HEK293 (cell line): ENCODE data around the gene USP31.

ENCODE experiments used
- KLF16 ChIP-seq: fragments of 450-650 bp; formaldehyde crosslinking; IDR thresholded peaks from 2 replicates; pipeline ENCODE4 v1.5.1; 2017; ENCODE audit warnings: missing biosample characterization, missing genetic modification characterization
- TCF7L2 ChIP-seq: IDR thresholded peaks from 2 replicates; pipeline ENCODE4 v1.6.1; 2011; ENCODE audit warnings: low read depth, mild to moderate bottlenecking, inconsistent platforms, low read length, moderate library complexity, borderline replicate concordance
- TRIM28 ChIP-seq: IDR thresholded peaks from 2 replicates; pipeline ENCODE4 v1.6.1; 2011; ENCODE audit warnings: low read length, control low read depth, borderline replicate concordance
- WT1 ChIP-seq: fragments of 450-650 bp; formaldehyde crosslinking; IDR thresholded peaks from 2 replicates; pipeline ENCODE4 v1.5.1; 2016; ENCODE audit warnings: missing biosample characterization, missing genetic modification characterization
- ZNF133 ChIP-seq: fragments of 450-650 bp; formaldehyde crosslinking; IDR thresholded peaks from 2 replicates; pipeline ENCODE4 v1.5.1; 2016; ENCODE audit warnings: missing biosample characterization, missing genetic modification characterization
- ZNF211 ChIP-seq: fragments of 450-650 bp; formaldehyde crosslinking; IDR thresholded peaks from 2 replicates; pipeline ENCODE4 v1.5.1; 2016; ENCODE audit warnings: low read depth, missing biosample characterization, missing genetic modification characterization
- ZNF274 ChIP-seq, 2 experiments: fragments of 200-500 bp in 1 of 2; fragments of 450-650 bp in 1 of 2; sonication (Bioruptor generic) in 1 of 2; formaldehyde crosslinking in 1 of 2; IDR thresholded peaks; 2 replicates each; pipeline versions ENCODE4 v1.5.1 to v1.6.1; 2014 to 2016; ENCODE audit warnings: borderline replicate concordance in 1 of 2, inconsistent platforms in 1 of 2, low read length in 1 of 2, missing biosample characterization in 1 of 2, missing genetic modification characterization in 1 of 2
- ZNF488 ChIP-seq: fragments of 450-650 bp; formaldehyde crosslinking; IDR thresholded peaks from 2 replicates; pipeline ENCODE4 v1.5.1; 2016; ENCODE audit warnings: missing biosample characterization, missing genetic modification characterization
- ZNF510 ChIP-seq: fragments of 450-650 bp; formaldehyde crosslinking; IDR thresholded peaks from 2 replicates; pipeline ENCODE4 v1.5.1; 2018; ENCODE audit warnings: mild to moderate bottlenecking, missing genetic modification characterization, missing biosample characterization; ENCODE audit not compliant: insufficient replicate concordance
- ZNF544 ChIP-seq: fragments of 450-650 bp; formaldehyde crosslinking; IDR thresholded peaks from 2 replicates; pipeline ENCODE4 v1.5.0; 2017; ENCODE audit warnings: missing biosample characterization, missing genetic modification characterization
- ZNF658 ChIP-seq: fragments of 450-650 bp; formaldehyde crosslinking; IDR thresholded peaks from 2 replicates; pipeline ENCODE4; 2016; ENCODE audit warnings: missing biosample characterization, missing genetic modification characterization
- TF ChIP-seq, protein P1 (sequence below): sonication (generic); formaldehyde crosslinking; IDR thresholded peaks from 2 replicates; pipeline ENCODE4 v1.8.1; 2022; ENCODE audit warnings: mild to moderate bottlenecking, moderate library complexity, missing genetic modification reagents
- TF ChIP-seq, protein P2 (sequence below): fragments of 450-650 bp; formaldehyde crosslinking; IDR thresholded peaks from 2 replicates; pipeline ENCODE4 v1.5.1; 2016; ENCODE audit warnings: missing biosample characterization, missing genetic modification characterization
- TF ChIP-seq, protein P3 (sequence below): fragments of 450-650 bp; formaldehyde crosslinking; IDR thresholded peaks from 2 replicates; pipeline ENCODE4 v1.5.1; 2016; ENCODE audit warnings: missing biosample characterization, missing genetic modification characterization

DNA sequence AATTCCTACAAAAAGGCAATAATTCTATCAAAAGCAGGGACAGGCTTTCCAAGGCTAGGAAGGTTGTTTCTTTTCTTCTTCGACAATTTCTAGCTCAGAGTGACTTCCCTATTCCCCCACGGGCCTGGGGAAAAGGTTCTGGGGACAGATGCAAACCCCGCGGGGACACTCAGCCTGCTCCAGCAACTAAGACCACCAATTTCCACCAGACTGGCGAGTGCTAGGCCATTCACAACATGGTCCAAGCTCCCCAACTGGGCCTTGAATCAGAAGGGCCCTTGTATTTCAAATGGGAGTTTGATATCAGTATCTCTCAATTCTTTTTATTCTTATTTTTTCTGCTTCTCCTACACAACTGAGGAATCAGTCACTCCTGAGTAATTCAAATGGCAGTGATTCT is 86.7 kb downstream of the USP31 start:
- TF ChIP-seq, protein P1, sequence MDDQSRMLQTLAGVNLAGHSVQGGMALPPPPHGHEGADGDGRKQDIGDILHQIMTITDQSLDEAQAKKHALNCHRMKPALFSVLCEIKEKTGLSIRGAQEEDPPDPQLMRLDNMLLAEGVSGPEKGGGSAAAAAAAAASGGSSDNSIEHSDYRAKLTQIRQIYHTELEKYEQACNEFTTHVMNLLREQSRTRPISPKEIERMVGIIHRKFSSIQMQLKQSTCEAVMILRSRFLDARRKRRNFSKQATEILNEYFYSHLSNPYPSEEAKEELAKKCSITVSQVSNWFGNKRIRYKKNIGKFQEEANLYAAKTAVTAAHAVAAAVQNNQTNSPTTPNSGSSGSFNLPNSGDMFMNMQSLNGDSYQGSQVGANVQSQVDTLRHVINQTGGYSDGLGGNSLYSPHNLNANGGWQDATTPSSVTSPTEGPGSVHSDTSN (CRISPR knock-in tag): no peak
- TF ChIP-seq KLF16 (tag by site-specific recombination) (no peak), ZNF133 (no peak), ZNF544 (tag by site-specific recombination) (no peak), TCF7L2 (no peak), TRIM28 (no peak), ZNF274 (IDR thresholded peaks at IDR 0.05; ENCODE audit: low read length) (no peak), ZNF274 (tag by site-specific recombination; IDR thresholded peaks at IDR 0.05; ENCODE audit: borderline replicate concordance) (no peak), ZNF510 (tag by site-specific recombination) (no peak), ZNF211 (tag by site-specific recombination) (no peak), ZNF488 (tag by site-specific recombination) (no peak), WT1 (no peak), ZNF658 (tag by site-specific recombination) (no peak)
- TF ChIP-seq, protein P2, sequence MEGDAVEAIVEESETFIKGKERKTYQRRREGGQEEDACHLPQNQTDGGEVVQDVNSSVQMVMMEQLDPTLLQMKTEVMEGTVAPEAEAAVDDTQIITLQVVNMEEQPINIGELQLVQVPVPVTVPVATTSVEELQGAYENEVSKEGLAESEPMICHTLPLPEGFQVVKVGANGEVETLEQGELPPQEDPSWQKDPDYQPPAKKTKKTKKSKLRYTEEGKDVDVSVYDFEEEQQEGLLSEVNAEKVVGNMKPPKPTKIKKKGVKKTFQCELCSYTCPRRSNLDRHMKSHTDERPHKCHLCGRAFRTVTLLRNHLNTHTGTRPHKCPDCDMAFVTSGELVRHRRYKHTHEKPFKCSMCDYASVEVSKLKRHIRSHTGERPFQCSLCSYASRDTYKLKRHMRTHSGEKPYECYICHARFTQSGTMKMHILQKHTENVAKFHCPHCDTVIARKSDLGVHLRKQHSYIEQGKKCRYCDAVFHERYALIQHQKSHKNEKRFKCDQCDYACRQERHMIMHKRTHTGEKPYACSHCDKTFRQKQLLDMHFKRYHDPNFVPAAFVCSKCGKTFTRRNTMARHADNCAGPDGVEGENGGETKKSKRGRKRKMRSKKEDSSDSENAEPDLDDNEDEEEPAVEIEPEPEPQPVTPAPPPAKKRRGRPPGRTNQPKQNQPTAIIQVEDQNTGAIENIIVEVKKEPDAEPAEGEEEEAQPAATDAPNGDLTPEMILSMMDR (tag by site-specific recombination): no peak
- TF ChIP-seq, protein P3, sequence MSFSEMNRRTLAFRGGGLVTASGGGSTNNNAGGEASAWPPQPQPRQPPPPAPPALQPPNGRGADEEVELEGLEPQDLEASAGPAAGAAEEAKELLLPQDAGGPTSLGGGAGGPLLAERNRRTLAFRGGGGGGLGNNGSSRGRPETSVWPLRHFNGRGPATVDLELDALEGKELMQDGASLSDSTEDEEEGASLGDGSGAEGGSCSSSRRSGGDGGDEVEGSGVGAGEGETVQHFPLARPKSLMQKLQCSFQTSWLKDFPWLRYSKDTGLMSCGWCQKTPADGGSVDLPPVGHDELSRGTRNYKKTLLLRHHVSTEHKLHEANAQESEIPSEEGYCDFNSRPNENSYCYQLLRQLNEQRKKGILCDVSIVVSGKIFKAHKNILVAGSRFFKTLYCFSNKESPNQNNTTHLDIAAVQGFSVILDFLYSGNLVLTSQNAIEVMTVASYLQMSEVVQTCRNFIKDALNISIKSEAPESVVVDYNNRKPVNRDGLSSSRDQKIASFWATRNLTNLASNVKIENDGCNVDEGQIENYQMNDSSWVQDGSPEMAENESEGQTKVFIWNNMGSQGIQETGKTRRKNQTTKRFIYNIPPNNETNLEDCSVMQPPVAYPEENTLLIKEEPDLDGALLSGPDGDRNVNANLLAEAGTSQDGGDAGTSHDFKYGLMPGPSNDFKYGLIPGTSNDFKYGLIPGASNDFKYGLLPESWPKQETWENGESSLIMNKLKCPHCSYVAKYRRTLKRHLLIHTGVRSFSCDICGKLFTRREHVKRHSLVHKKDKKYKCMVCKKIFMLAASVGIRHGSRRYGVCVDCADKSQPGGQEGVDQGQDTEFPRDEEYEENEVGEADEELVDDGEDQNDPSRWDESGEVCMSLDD: no peak
